Cerebellar nuclear complex (tissue), 1 donor: ENCODE results near the gene COMMD9.

Experiments used
- DNase-seq, 2 experiments: peaks; one replicate each; lab custom pipeline; 2025; lab: John Stamatoyannopoulos, UW

The COMMD9 gene

DNA sequence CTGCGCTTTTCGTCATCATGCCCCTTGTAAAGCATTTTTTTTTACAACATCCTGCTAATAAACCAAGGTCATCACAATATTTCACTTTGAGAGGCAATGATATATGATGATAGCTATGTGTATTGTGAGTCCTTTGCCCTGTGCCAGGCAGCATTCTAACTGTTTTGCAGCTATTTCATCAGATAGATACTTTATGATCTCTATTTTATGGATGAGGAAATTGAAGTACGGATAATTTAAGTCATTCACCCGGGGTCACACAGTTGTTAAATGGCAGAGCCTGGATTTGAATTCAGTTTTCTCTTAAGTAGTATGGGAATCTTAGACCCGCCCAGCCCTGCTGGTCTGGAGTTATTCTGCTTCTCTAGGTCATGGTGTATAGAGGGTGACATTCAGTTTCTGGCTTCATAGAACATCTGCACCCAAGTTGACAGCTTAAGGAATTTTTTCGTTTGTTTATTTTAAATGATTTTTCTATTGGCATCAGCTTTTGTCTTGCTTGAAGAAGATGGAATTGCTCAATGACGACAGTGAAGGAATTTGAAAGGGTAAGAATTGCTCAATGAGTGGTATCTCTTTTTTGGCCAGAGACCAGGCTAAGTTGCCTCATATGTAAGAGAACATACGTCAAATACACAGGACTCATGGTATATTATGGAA lies 7.8 kb upstream of the COMMD9 start:
- DNase-seq = no peak

- no peak for DNase-seq
Observed at GRCh38 chr11:36295926-36296325, 6.7 kb upstream of the COMMD9 start, which contains the start of gene PRR5L. Gene PRR5L (plus strand): TSS chr11:36296288. CDS start chr11:36401122, 104,834 bp downstream.

GRCh38 chr11:36292311-36292722 lies 3.1 kb upstream of the COMMD9 start:
- DNase-seq = no peak

- no peak for DNase-seq
Observed at GRCh38 chr11:36288442-36289225, 590 bp downstream of the COMMD9 start.

DNA sequence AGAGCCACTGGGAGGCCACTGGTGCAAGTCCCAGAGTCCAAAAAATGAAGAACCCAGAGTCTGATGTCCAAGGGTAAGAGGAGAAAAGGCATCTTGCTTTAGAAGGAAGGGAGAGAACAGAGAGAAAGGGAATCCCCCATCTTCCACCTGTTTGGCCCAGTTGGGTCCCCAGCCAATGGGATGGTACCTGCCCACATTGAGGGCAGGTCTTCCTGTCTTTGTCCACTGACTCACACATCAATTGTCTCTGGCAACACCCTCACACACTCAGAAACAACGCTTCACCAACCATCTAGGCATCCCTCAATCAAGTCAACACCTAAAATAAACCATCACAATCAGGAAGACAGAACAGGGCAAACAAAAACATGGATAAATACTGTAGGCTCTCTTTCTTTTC lies 6.3 kb downstream of the COMMD9 start:
- no peak for DNase-seq

DNA sequence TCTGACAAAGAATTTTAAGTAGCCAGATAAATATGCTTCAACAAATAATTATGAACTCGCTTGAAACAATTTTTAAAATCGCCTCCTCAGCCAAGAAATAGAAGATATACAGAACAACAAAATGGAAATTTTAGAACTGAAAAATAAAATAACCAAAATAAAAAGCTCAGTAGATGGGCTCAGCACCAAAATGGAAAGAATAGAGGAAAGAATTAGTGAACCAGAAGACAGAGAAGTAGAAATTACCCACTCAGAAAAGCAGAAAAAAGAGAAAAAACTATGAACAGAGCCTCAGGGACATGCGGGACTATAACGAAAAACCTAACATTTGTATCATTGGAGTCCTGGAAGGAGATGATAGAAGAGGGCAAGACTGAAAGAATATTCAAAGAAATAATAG lies 7.4 kb downstream of the COMMD9 start:
- no peak for DNase-seq

DNA sequence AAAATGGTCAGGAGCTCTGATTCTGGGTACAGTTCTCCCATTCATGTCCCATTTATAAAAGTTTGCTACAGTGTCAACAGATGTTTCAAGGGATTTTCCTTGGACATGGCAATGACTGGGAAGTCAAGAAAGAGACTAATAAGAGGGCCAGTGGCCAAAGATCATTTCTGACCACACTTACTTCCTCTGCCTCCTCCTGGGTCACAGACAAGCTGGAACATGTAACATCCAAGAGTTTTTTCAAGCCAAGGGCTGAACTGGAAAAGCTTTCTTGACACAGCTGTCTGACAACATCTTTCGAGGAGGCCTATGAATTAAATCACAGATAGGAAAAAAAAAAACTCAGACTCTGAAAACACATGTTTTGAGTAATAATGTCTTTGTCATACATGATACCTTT lies 8.7 kb downstream of the COMMD9 start:
- no peak for DNase-seq

DNA sequence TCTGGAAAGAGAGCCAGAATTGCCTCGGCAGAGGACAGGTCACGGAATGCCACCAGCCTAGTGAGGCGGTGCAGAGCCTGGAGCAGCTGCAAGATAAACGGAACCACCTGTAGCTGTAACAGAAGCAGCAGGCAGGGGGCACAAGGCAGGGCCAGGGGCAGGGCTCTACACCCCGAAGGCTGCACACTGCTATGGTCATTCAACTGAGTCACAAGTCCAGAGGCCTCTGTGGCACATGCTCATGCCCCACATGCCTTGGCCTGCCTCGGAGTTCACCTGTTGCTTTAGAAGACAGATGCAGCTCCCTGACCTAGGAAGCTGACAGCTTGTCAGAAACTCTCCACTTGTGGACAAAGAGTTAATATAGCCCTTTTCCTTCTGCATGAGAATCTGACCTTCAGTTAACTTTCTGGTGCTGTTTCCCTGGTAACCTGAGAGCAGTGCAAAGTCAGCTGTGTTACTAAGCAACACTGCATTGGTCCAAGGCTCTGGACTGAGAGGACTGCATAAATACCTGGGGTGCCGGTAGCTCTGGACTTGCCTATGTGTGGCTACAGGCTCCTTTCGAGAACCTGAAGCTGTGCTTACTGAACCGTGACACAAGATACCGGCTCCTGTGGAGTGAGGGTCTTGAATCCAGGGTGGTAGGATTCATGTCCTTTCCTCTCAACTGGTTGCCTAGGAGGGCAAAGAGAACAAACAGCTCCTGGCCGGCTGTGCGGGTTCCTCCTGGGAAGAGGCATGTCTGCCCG lies 10.5 kb downstream of the COMMD9 start:
- no peak for DNase-seq

DNA sequence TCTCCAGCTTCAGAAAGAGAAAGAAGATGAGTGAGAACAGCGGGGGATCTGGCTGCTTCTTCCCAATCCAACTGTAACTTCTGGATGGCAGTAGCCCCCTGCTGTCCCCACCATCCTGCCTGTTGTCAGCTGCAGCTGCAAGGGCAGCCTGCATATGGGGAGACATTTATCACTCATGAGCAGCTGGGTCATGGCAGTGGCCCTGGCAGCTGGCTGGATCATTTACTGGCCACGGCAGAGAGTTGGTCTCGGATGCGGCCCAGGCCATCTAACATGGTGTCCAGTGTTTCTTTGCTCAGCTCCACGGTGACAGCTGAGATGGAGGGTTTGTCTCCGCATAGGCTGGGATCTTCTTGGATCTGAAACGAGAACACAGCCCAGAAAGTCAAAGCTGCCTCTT lies 14.8 kb downstream of the COMMD9 start:
- no peak for DNase-seq

DNA sequence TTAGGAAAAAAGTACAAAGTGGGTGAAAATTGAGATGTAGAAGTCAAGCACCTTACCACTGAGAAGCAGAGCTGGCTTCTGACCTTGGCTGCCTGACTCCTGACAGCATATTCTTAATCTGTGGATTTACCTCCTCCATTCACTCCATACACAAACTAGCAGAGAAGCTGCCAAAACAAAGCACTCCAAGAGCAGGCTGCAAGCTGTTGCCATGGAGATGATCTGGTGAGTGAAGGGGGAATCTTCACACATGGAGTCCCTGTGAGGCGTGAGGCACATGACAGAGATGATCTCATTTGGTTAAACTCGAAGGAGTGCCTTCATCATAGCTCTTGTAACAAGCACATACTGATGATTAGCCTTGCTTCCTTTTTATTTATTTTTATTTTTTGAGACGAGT lies 16.1 kb downstream of the COMMD9 start:
- DNase-seq = no peak

GRCh38 chr11:36271794-36272407 lies 17.3 kb downstream of the COMMD9 start:
- no peak for DNase-seq

DNA sequence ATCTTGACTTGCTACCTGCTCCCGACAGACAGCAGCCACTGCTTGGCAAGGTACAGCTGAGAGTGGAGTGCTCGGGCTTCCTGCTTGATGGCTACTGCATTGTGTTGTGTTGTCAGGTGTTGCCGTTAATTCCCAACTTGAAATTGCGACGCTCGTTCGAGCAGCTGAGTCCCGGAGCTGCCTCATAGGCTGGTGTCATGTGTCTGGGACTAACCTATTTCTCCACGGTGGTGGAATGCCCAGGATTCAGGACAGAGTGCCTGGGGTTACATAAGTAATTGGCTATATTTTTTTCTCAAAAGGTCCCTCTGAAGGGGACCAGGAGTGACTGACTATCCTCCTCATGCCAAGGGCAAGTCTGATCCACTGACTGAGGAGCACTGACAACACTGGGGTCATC lies 18.5 kb downstream of the COMMD9 start:
- DNase-seq = no peak

DNA sequence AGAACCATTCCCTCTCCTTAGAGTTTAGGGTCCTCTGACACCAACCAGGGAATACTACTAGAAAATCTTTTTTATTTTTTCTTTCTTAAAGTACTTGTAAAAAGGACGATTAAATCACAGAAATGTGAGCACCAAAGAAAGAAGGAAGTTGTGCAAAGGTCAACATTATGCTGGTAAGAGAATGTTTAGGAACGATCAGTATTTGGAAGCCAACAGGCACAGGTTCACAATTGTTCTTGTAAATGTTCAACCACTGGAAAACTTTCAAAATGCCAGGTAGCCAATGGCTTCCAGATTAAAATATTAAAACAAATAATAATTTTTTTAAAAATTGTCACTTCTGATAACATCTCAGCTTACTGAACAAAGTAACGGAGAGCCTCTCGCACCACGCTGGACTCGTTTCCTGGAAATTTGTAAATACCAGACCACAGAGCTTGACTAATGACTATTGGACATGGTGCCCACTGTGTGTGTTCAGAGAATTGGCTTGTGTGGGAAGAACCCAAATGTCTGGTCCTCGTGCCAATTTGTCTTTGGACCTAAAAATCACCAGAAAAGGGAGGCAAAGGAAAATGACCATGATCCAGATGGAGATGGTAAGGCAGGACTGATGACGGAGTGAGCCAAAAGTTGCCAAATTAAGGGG lies 20.8 kb downstream of the COMMD9 start:
- DNase-seq = no peak

DNA sequence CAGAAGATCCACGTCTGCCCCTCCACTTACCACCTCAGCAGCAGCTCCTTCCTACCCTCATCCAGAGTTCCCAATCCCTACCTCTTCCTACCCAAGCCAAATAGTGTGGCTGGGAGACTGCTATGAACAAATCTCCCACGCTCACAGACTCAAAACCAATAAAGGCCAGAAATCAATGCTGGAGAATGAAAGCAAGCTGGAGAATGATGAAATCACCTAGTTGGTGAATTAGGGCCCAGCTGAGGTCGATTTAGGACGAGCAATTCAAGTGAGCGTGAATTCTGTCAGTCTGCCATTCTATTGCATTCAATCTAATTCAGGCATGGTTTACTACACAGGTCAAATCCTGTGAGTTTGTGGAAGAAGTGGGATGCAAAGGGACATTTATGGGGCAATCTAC lies 22.5 kb downstream of the COMMD9 start:
- DNase-seq = no peak

DNA sequence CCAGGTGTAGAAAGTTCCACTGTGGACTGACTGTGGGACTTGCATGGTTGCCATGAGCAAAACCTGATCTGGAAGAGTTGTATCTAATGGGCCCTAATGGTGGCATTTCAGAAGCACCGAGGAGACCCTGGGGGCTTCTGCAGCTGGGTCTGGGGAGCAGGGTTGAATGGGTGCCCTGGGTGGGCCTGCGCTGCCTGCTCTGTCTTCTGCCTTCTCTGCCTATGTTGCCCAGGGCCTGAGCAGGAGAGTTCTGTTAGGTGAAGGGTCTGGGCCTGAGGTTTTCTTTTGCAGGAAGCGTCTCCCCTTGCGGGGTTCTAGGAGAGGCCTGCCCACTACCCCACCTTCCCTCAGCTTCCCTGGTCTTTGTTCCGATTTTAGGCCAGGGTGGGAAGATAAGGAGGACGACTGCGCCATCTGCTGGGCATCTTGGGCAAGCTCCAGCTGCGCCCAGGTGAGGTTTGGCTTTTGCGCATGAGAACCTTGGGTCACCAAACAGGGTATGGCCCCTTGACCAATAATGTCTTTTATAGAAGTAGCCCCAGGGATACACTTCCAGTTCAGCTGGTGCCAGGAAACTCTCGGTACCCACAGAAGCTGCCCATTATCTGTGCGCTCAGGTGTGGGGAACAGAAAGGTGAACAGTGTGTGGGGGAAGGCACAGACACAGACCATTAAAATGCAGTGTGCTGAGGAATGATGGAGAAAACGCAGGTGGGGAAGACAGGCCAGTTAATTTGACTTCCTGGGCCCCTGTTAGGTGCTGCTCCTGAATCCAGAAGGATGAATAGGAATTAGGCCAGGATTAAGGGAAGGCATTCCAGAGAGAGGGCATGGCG lies 23.2 kb downstream of the COMMD9 start:
- peak in 1 of 2 experiments; percentile 3 for DNase-seq

GRCh38 chr11:36264973-36265344 lies 24.3 kb downstream of the COMMD9 start:
- DNase-seq = no peak

- DNase-seq = no peak
Observed at GRCh38 chr11:36264011-36264972, 24.9 kb downstream of the COMMD9 start.

- DNase-seq = no peak
Observed at GRCh38 chr11:36261094-36261493, 28.1 kb downstream of the COMMD9 start.

GRCh38 chr11:36258730-36259360 lies 30.4 kb downstream of the COMMD9 start:
- no peak for DNase-seq
